GM23248 (cell line): ENCODE data around the gene MMP15.

ENCODE experiments used
- EZH2 ChIP-seq: fragments of 200-600 bp; sonication (generic); IDR thresholded peaks from 2 replicates; pipeline ENCODE4 v1.6.1; 2018; ENCODE audit warnings: antibody characterized with exemption, mild to moderate bottlenecking; ENCODE audit not compliant: insufficient read depth, poor library complexity, severe bottlenecking
- EZH2phosphoT487 ChIP-seq: fragments of 200-600 bp; sonication (generic); IDR thresholded peaks from 2 replicates; pipeline ENCODE4 v1.6.1; 2018; ENCODE audit warnings: antibody characterized with exemption, moderate library complexity, mild to moderate bottlenecking, low read depth; ENCODE audit not compliant: insufficient read depth

- TF ChIP-seq EZH2 (no peak), EZH2phosphoT487 (no peak)
Measured at GRCh38 chr16:57986196-57986595, 39.4 kb upstream of the MMP15 start.
